ENCODE data around the gene PRCP.
A peak's percentile ranks its signal among the peaks of the same experiment; 100 is the strongest.

PRCP gene

DNA sequence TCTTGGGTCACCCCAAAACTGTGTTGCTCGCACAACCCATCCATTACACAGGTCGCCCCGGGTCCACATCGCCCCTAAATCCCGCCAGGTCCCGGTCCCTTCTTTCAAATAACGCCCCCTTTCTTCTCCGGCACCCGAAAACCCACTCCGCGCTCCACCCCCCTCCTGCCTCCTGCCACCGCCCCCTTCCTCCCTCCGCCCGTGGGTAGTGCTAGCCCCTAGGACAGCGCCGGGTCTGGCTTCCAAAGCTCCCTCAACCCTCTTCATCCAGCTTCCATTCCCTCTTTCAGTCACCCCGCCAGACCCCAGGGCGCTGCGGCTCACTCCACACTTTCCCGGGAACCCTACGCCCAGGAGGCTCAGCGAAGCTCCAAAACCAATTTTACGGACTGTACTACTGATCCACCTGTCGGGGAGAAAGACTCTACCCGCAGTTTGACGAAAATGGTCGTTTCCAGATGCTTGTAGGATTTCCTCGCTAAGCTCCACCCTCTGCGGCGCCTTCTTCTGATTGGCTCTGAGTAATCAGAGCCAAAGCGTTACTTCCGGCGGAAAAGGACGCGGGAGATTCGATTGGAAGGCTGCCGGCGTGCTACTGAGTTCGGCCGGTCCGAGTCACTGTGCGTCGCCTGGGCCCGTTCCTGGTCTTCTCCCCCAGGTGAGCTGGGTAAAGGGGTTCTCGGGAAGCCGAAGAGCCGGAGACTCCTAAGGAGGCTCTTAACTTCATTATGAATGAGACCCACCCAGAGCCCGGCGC, 1.1 kb upstream of the PRCP start, which contains the start of gene DDIAS:
TSS of gene DDIAS (plus strand) at position 572 of the 757 bp plus-strand sequence. CDS start 13,003 bp downstream, outside the sequence.
- Mint-ChIP-seq H3K27me3 (ENCODE audit: low read depth) (no peaks in the 10 kb centered on the region), H3K36me3 (ENCODE audit: low read depth) (no peaks in the 10 kb centered on the region), H3K4me1 (ENCODE audit: low read depth) (peaks cover 48% of the 10 kb centered on the region), H3K27ac (peak within 1 kb of the TSS; percentile 99), H3K4me3 (peak within 1 kb of the TSS; percentile 100), H3K9me3 (no peaks in the 10 kb centered on the region)
- peak; percentile 92 for DNase-seq (ENCODE audit: low spot score)

DNA sequence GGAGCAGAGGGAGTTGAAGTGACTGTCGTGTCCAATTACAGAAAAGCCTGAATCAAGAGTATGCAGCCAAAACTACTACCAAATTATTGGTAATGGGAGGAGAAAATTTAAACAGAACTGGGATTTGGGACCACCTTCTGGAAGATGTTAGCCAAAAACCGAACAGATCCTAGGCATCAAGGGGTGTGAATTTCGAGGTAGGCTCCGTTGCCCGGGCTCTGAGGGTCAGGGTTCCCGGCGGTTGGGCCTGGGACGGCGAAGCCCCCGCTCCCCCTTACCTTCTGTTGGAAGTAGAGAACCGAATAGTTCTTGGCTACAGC, 313 bp downstream of the PRCP start:
- H3K4me1 Mint-ChIP-seq (ENCODE audit: low read depth) = peaks cover 49% of the 10 kb centered on the region
- H3K36me3 Mint-ChIP-seq (ENCODE audit: low read depth) = no peaks in the 10 kb centered on the region
- peak overlapping the region; percentile 99 for H3K27ac Mint-ChIP-seq
- no peaks in the 10 kb centered on the region for H3K27me3 Mint-ChIP-seq (ENCODE audit: low read depth)
- H3K9me3 Mint-ChIP-seq = no peaks in the 10 kb centered on the region
- peak overlapping the region; percentile 100 for H3K4me3 Mint-ChIP-seq
- DNase-seq (ENCODE audit: low spot score) = no peak

DNA sequence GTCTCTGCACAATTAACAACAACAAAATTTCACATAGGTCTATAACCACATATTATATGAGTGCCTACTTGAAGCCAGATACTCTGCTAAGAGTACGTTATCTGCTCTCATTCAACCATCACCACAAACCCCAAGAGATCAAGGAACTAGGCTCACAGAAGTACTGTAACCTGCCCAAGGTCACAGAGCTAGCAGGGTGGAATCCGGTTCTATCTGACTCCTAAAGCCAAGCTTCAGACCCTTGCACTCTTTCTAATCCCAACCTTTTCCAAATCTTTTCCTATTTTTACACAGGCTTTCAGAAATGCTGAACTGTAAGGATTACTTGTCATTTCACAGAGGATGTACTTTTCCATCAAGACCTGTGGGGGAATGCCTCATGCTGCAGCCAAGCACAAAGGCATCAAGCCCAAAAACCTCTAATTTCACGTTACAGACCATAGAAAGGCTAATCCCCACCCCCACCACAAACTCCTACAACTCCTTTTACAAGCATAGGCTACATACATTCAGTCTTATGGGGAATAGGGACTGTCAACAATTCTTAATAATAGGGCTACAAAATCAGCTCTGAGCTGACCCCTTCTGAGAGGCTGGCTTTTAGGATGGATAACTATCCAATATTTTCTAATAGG, 927 bp downstream of the PRCP start:
- Mint-ChIP-seq H3K27me3 (ENCODE audit: low read depth) (no peaks in the 10 kb centered on the region), H3K27ac (peak overlapping the region; percentile 99), H3K4me1 (ENCODE audit: low read depth) (peaks cover 49% of the 10 kb centered on the region), H3K36me3 (ENCODE audit: low read depth) (no peaks in the 10 kb centered on the region), H3K9me3 (no peaks in the 10 kb centered on the region), H3K4me3 (peak overlapping the region; percentile 100)
- DNase-seq (ENCODE audit: low spot score) = no peak

DNA sequence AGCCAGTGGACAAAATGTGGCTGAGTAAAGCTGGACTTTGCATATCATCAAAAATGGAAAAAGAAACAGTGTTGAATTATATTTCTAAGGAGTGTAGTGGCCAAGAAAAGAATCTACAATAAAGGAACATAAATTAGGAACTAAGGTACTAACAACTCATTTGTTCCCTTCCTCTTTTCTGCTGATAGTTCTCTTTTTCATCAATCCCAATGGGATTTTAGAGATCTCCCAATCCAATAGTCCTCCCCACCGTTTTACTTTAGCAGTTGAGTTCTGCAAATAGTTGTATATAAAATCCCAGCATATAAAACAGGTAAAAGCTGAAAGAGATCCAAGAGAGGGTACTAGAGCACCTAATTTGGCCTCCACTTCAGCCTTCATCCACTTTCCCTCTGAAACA, 2.0 kb downstream of the PRCP start:
- Mint-ChIP-seq H3K4me3 (no peak overlapping the region), H3K36me3 (ENCODE audit: low read depth) (no peaks in the 10 kb centered on the region), H3K27me3 (ENCODE audit: low read depth) (no peaks in the 10 kb centered on the region), H3K4me1 (ENCODE audit: low read depth) (peaks cover 40% of the 10 kb centered on the region), H3K27ac (no peak overlapping the region), H3K9me3 (no peaks in the 10 kb centered on the region)
- no peak for DNase-seq (ENCODE audit: low spot score)

- peaks cover 27% of the 10 kb centered on the region for H3K4me1 Mint-ChIP-seq (ENCODE audit: low read depth)
- no peak overlapping the region for H3K4me3 Mint-ChIP-seq
- H3K27me3 Mint-ChIP-seq (ENCODE audit: low read depth) = no peaks in the 10 kb centered on the region
- no peaks in the 10 kb centered on the region for H3K9me3 Mint-ChIP-seq
- no peak for DNase-seq (ENCODE audit: low spot score)
- no peak overlapping the region for H3K27ac Mint-ChIP-seq
- H3K36me3 Mint-ChIP-seq (ENCODE audit: low read depth) = no peaks in the 10 kb centered on the region
Observed at GRCh38 chr11:82896183-82896582, 4.0 kb downstream of the PRCP start.

GRCh38 chr11:82895437-82896091, 4.7 kb downstream of the PRCP start:
- Mint-ChIP-seq H3K27me3 (ENCODE audit: low read depth) (no peaks in the 10 kb centered on the region), H3K36me3 (ENCODE audit: low read depth) (no peaks in the 10 kb centered on the region), H3K4me1 (ENCODE audit: low read depth) (peaks cover 24% of the 10 kb centered on the region), H3K27ac (no peak overlapping the region), H3K4me3 (no peak overlapping the region), H3K9me3 (no peaks in the 10 kb centered on the region)
- no peak for DNase-seq (ENCODE audit: low spot score)

- Mint-ChIP-seq H3K4me1 (ENCODE audit: low read depth) (peaks cover 7% of the 10 kb centered on the region), H3K27me3 (ENCODE audit: low read depth) (no peaks in the 10 kb centered on the region), H3K9me3 (no peaks in the 10 kb centered on the region), H3K4me3 (no peak overlapping the region), H3K27ac (no peak overlapping the region), H3K36me3 (ENCODE audit: low read depth) (no peaks in the 10 kb centered on the region)
- DNase-seq (ENCODE audit: low spot score) = no peak
Observed at GRCh38 chr11:82892611-82893169, 7.5 kb downstream of the PRCP start.

- Mint-ChIP-seq H3K4me3 (no peak overlapping the region), H3K27ac (no peak overlapping the region), H3K36me3 (ENCODE audit: low read depth) (no peaks in the 10 kb centered on the region), H3K27me3 (ENCODE audit: low read depth) (no peaks in the 10 kb centered on the region), H3K9me3 (no peaks in the 10 kb centered on the region), H3K4me1 (ENCODE audit: low read depth) (peaks cover 4% of the 10 kb centered on the region)
- no peak for DNase-seq (ENCODE audit: low spot score)
Observed at GRCh38 chr11:82890936-82891335, 9.3 kb downstream of the PRCP start.

DNA sequence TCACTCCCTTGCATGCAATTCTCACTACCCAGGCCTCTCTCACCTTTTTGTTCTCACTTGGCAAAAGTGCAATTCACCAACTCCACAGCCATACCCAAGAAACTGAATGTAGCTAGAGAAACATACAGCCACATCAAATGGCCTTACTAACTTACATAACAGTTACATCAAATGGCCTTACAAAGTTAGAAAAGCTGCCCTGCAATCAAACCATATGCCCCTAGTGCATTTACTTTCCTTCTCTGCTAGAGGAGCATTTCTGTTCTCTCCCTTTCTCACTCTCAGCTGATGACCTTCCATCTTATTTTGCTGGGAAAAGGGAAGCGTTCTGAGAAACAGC, 10.3 kb downstream of the PRCP start:
- Mint-ChIP-seq H3K4me1 (ENCODE audit: low read depth) (no peaks in the 10 kb centered on the region), H3K27me3 (ENCODE audit: low read depth) (no peaks in the 10 kb centered on the region), H3K9me3 (no peaks in the 10 kb centered on the region), H3K27ac (no peak overlapping the region), H3K36me3 (ENCODE audit: low read depth) (no peaks in the 10 kb centered on the region), H3K4me3 (no peak overlapping the region)
- DNase-seq (ENCODE audit: low spot score) = no peak

GRCh38 chr11:82889133-82890001, 10.9 kb downstream of the PRCP start:
- H3K4me1 Mint-ChIP-seq (ENCODE audit: low read depth) = no peaks in the 10 kb centered on the region
- H3K36me3 Mint-ChIP-seq (ENCODE audit: low read depth) = no peaks in the 10 kb centered on the region
- no peak for DNase-seq (ENCODE audit: low spot score)
- H3K4me3 Mint-ChIP-seq = no peak overlapping the region
- no peaks in the 10 kb centered on the region for H3K27me3 Mint-ChIP-seq (ENCODE audit: low read depth)
- H3K27ac Mint-ChIP-seq = no peak overlapping the region
- no peaks in the 10 kb centered on the region for H3K9me3 Mint-ChIP-seq

DNA sequence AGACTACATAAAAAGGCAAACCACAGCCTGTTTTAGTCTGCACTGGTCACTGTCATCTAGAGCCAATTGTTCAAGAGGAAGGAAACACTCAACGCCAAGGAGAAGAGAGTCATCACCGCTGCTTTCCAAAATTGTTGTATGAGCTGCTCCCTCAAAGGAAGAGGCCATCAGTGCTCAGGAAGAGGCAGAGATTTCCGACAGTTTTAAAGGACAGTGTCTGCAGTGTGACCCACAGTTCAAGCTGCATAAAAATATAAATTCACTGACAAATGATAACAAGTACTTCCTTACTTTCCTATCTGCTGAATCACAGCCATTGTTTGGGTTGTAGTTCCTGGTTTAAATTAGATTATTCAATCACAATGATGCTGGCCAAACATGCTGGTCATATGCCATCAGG, 16.4 kb downstream of the PRCP start:
- no peak for DNase-seq (ENCODE audit: low spot score)
- Mint-ChIP-seq H3K36me3 (ENCODE audit: low read depth) (peaks cover 5% of the 10 kb centered on the region), H3K4me1 (ENCODE audit: low read depth) (no peaks in the 10 kb centered on the region), H3K27ac (no peak overlapping the region), H3K9me3 (peaks cover 10% of the 10 kb centered on the region), H3K4me3 (no peak overlapping the region), H3K27me3 (ENCODE audit: low read depth) (no peaks in the 10 kb centered on the region)

- Mint-ChIP-seq H3K4me3 (no peak overlapping the region), H3K27me3 (ENCODE audit: low read depth) (no peaks in the 10 kb centered on the region), H3K9me3 (peaks cover 22% of the 10 kb centered on the region), H3K4me1 (ENCODE audit: low read depth) (peaks cover 20% of the 10 kb centered on the region), H3K36me3 (ENCODE audit: low read depth) (peaks cover 8% of the 10 kb centered on the region), H3K27ac (no peak overlapping the region)
- DNase-seq (ENCODE audit: low spot score) = no peak
Observed at GRCh38 chr11:82874646-82875523, 25.3 kb downstream of the PRCP start.

- Mint-ChIP-seq H3K36me3 (ENCODE audit: low read depth) (peaks cover 5% of the 10 kb centered on the region), H3K27me3 (ENCODE audit: low read depth) (no peaks in the 10 kb centered on the region), H3K9me3 (peaks cover 17% of the 10 kb centered on the region), H3K27ac (no peak overlapping the region), H3K4me3 (no peak overlapping the region), H3K4me1 (ENCODE audit: low read depth) (peaks cover 20% of the 10 kb centered on the region)
- DNase-seq (ENCODE audit: low spot score) = no peak
Observed at GRCh38 chr11:82873919-82874333, 26.3 kb downstream of the PRCP start.

Data from T-helper 2 cell treated with Interferon-gamma antibody and Interleukin-4, amounts not matched to agents 5 μg/mL and 100 μg/mL, for 36 hours (primary cell).